Liver (tissue), 9 donors: Measurements from ENCODE around the gene SHLD1. TPM values are rescaled to one million over a fixed set of nuclear protein-coding genes. Genes with fewer than 3 reads are reported as not detected.

Experiments
- DNase-seq: peaks from one replicate; pipeline ENCODE4 v3.0.0-alpha.2; 2017; ENCODE audit warnings: low spot score
- H3K27ac ChIP-seq, 2 donors: one replicate each; pipeline ENCODE4 v1.7.0; 2013; ENCODE audit warnings: inconsistent platforms in 2 of 2, low read length in 2 of 2, control low read depth in 1 of 2, low read depth in 1 of 2, mild to moderate bottlenecking in 1 of 2
- H3K27me3 ChIP-seq, 4 donors: one replicate each; pipeline versions ENCODE4 v1.6.1 to v1.7.0; 2013; ENCODE audit warnings: low read length in 3 of 4, inconsistent platforms in 1 of 4, mild to moderate bottlenecking in 1 of 4, moderate library complexity in 1 of 4; ENCODE audit not compliant: control insufficient read depth in 4 of 4, insufficient read depth in 4 of 4
- H3K36me3 ChIP-seq, 4 donors: one replicate each; pipeline versions ENCODE4 v1.6.1 to v1.7.0; 2013; ENCODE audit warnings: low read length in 3 of 4, mild to moderate bottlenecking in 3 of 4, low read depth in 1 of 4, moderate library complexity in 1 of 4; ENCODE audit not compliant: control insufficient read depth in 4 of 4, insufficient read depth in 3 of 4
- H3K4me1 ChIP-seq, 4 donors: one replicate each; pipeline versions ENCODE4 v1.6.1 to v1.7.0; 2013; ENCODE audit warnings: low read length in 3 of 4, mild to moderate bottlenecking in 3 of 4, moderate library complexity in 1 of 4; ENCODE audit not compliant: control insufficient read depth in 4 of 4, insufficient read depth in 4 of 4
- H3K4me3 ChIP-seq, 3 donors: one replicate each; pipeline versions ENCODE4 v1.6.1 to v1.7.0; 2013; ENCODE audit warnings: low read length in 3 of 3, control low read depth in 1 of 3, low read depth in 1 of 3, mild to moderate bottlenecking in 1 of 3
- H3K9ac ChIP-seq, 2 donors: one replicate each; pipeline ENCODE4 v1.7.0; 2013; ENCODE audit warnings: low read length in 2 of 2, mild to moderate bottlenecking in 2 of 2, moderate library complexity in 2 of 2, control low read depth in 1 of 2, low read depth in 1 of 2
- H3K9me3 ChIP-seq, 4 donors: one replicate each; pipeline versions ENCODE4 v1.6.1 to v1.7.0; 2013; ENCODE audit warnings: low read length in 3 of 4; ENCODE audit not compliant: control insufficient read depth in 4 of 4
- ATF3 ChIP-seq: IDR thresholded peaks from 2 replicates; pipeline ENCODE4 v1.6.1; 2016; ENCODE audit warnings: antibody characterized with exemption
- FOXA1 ChIP-seq: IDR thresholded peaks from 2 replicates; pipeline ENCODE4 v1.6.1; 2016; ENCODE audit warnings: antibody characterized with exemption
- GABPA ChIP-seq, 2 donors: IDR thresholded peaks in 1 of 2; conservative IDR thresholded peaks in 1 of 2; 2 replicates each; pipeline ENCODE4 v1.6.1; 2016; ENCODE audit warnings: antibody characterized with exemption in 2 of 2, mild to moderate bottlenecking in 1 of 2, moderate library complexity in 1 of 2
- HNF4A ChIP-seq, 2 donors: conservative IDR thresholded peaks; 2 replicates each; pipeline ENCODE4 v1.6.1; 2016; ENCODE audit warnings: antibody characterized with exemption in 2 of 2, mild to moderate bottlenecking in 2 of 2
- JUND ChIP-seq, 2 donors: IDR thresholded peaks; 2 replicates each; pipeline ENCODE4 v1.6.1; 2016; ENCODE audit warnings: antibody characterized with exemption in 2 of 2
- NR2F2 ChIP-seq: IDR thresholded peaks from 2 replicates; pipeline ENCODE4 v1.6.1; 2016; ENCODE audit warnings: antibody characterized with exemption
- RAD21 ChIP-seq, 2 donors: IDR thresholded peaks; 2 replicates each; pipeline ENCODE4 v1.6.1; 2016; ENCODE audit warnings: antibody characterized with exemption in 2 of 2, mild to moderate bottlenecking in 2 of 2
- REST ChIP-seq: IDR thresholded peaks from 2 replicates; pipeline ENCODE4 v1.6.1; 2016; ENCODE audit warnings: antibody characterized with exemption, mild to moderate bottlenecking
- RXRA ChIP-seq, 2 donors: IDR thresholded peaks; 2 replicates each; pipeline ENCODE4 v1.6.1; 2017 to 2018; ENCODE audit warnings: antibody characterized with exemption in 2 of 2, mild to moderate bottlenecking in 1 of 2
- SP1 ChIP-seq: IDR thresholded peaks from 2 replicates; pipeline ENCODE4 v1.6.1; 2018; ENCODE audit warnings: antibody characterized with exemption, mild to moderate bottlenecking
- TAF1 ChIP-seq: conservative IDR thresholded peaks from 2 replicates; pipeline ENCODE4 v1.6.1; 2016; ENCODE audit warnings: antibody characterized with exemption, mild to moderate bottlenecking
- YY1 ChIP-seq: IDR thresholded peaks from 2 replicates; pipeline ENCODE4 v1.6.1; 2016; ENCODE audit warnings: antibody characterized with exemption, mild to moderate bottlenecking
- ZBTB33 ChIP-seq: IDR thresholded peaks from 2 replicates; pipeline ENCODE4 v1.6.1; 2016; ENCODE audit warnings: antibody characterized with exemption
- WGBS: extraction: QIAGEN DNeasy Blood & Tissue Kit; methylation state at CpG from one replicate; pipeline ENCODE4 v1.1.7; 2013; 5-methylcytosine and 5-hydroxymethylcytosine counted together
- polyA plus RNA-seq, 2 donors: library from polyadenylated mRNA; stranded (reverse) in 1 of 2; unstranded in 1 of 2; fragments of 200-250 nt in 1 of 2; fragments of >200 nt in 1 of 2; fragmentation: Nextera tagmentation in 1 of 2; extraction: Ambion mirVana in 1 of 2; gene quantifications; one replicate each; pipeline versions ENCODE4 v1.2.1 to v1.2.3, GENCODE V29; 2013 to 2015
- total RNA-seq, 2 donors: library from RNA; depleted of rRNA; stranded (reverse); fragments of >200 nt; gene quantifications; one replicate each; pipeline ENCODE4 v1.2.3, GENCODE V29; 2014
- TF ChIP-seq, protein P1 (sequence below): fragments of 150-350 bp; IDR thresholded peaks from 2 replicates; pipeline ENCODE4 v1.5.1; 2017; ENCODE audit warnings: improper control_type of control experiment, low read depth, low read length; ENCODE audit not compliant: missing input control
- donor health status: healthy.
- donor health status: healthy.
- donor health status: healthy.
- donor health status: healthy.
- donor health status: healthy.

The SHLD1 gene
- total and polyA plus RNA-seq, 4 donors: 0.92 to 5.0 (median 2.0) TPM

DNA sequence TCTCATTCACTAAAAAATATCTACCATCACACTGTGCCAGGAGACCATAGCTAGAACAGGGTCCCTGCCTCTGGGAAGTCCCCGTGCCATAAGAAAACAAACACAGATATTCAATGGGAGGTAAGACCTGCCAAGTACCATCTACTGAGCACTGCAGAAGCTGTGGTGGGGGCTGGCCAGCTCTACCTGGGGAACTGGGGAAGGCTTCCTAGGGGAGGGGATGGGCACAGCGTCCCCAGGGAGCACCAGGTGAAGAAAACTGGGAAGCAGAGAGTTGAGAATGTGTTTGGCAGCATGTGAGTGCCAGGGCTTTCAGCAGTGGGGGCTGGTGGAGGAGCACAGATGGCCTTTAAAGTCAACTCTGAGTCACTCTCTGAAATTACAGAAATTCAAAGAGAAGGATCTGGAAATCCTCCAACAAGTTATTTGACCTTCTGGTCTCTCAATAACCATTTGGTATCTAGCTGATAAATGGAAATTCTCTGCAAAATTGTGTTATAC, 85.2 kb downstream of the SHLD1 start:
- TF ChIP-seq ATF3 (no peak), HNF4A (conservative IDR thresholded peaks at IDR 0.05) (no peak), REST (no peak), GABPA (IDR thresholded peaks at IDR 0.05 in 1 of 2, conservative IDR thresholded peaks at IDR 0.05 in 1 of 2) (no peak), SP1 (no peak), JUND (IDR thresholded peaks at IDR 0.05) (no peak), ZBTB33 (no peak), RAD21 (IDR thresholded peaks at IDR 0.05) (no peak)
- TF ChIP-seq, protein P1, sequence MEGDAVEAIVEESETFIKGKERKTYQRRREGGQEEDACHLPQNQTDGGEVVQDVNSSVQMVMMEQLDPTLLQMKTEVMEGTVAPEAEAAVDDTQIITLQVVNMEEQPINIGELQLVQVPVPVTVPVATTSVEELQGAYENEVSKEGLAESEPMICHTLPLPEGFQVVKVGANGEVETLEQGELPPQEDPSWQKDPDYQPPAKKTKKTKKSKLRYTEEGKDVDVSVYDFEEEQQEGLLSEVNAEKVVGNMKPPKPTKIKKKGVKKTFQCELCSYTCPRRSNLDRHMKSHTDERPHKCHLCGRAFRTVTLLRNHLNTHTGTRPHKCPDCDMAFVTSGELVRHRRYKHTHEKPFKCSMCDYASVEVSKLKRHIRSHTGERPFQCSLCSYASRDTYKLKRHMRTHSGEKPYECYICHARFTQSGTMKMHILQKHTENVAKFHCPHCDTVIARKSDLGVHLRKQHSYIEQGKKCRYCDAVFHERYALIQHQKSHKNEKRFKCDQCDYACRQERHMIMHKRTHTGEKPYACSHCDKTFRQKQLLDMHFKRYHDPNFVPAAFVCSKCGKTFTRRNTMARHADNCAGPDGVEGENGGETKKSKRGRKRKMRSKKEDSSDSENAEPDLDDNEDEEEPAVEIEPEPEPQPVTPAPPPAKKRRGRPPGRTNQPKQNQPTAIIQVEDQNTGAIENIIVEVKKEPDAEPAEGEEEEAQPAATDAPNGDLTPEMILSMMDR: no peak
- no peak overlapping the region for H3K4me3 ChIP-seq
- H3K4me1 ChIP-seq: no peaks in the 10 kb centered on the region
- no peaks in the 10 kb centered on the region for H3K36me3 ChIP-seq
- H3K9me3 ChIP-seq: no peaks in the 10 kb centered on the region
- 83% methylated on average over 2 of the region's 2 CpGs for WGBS
- no peak for DNase-seq
- no peak overlapping the region for H3K27ac ChIP-seq
- no peaks in the 10 kb centered on the region for H3K27me3 ChIP-seq
- H3K9ac ChIP-seq: no peak overlapping the region

GRCh38 chr20:5835871-5836270, 85.7 kb downstream of the SHLD1 start:
- Histone ChIP-seq H3K9ac (no peak overlapping the region), H3K9me3 (no peaks in the 10 kb centered on the region), H3K4me1 (no peaks in the 10 kb centered on the region), H3K27ac (no peak overlapping the region), H3K36me3 (no peaks in the 10 kb centered on the region), H3K27me3 (no peaks in the 10 kb centered on the region), H3K4me3 (no peak overlapping the region)
- DNase-seq: no peak
- WGBS: 78% methylated on average over 4 of the region's 4 CpGs
- no peak for TF ChIP-seq ATF3
- no peak for TF ChIP-seq TAF1
- TF ChIP-seq FOXA1: no peak
- no peak for TF ChIP-seq NR2F2
- TF ChIP-seq GABPA (IDR thresholded peaks at IDR 0.05 in 1 of 2, conservative IDR thresholded peaks at IDR 0.05 in 1 of 2): no peak
- TF ChIP-seq HNF4A (conservative IDR thresholded peaks at IDR 0.05): no peak
- no peak for TF ChIP-seq RXRA (IDR thresholded peaks at IDR 0.05)
- TF ChIP-seq RAD21 (IDR thresholded peaks at IDR 0.05): no peak
- no peak for TF ChIP-seq YY1
- no peak for TF ChIP-seq SP1
